GM19351 (cell line): Measurements from ENCODE around the gene DNASE2.
A peak's percentile ranks its signal among the peaks of the same experiment; 100 is the strongest.

ENCODE experiments used
- ATAC-seq: cut with Tn5 transposase; IDR thresholded peaks from one replicate; pipeline ENCODE4 v1.9.1; 2021; ENCODE audit warnings: mild to moderate bottlenecking, moderate library complexity; ENCODE audit not compliant: unreplicated experiment

DNASE2 gene

DNA sequence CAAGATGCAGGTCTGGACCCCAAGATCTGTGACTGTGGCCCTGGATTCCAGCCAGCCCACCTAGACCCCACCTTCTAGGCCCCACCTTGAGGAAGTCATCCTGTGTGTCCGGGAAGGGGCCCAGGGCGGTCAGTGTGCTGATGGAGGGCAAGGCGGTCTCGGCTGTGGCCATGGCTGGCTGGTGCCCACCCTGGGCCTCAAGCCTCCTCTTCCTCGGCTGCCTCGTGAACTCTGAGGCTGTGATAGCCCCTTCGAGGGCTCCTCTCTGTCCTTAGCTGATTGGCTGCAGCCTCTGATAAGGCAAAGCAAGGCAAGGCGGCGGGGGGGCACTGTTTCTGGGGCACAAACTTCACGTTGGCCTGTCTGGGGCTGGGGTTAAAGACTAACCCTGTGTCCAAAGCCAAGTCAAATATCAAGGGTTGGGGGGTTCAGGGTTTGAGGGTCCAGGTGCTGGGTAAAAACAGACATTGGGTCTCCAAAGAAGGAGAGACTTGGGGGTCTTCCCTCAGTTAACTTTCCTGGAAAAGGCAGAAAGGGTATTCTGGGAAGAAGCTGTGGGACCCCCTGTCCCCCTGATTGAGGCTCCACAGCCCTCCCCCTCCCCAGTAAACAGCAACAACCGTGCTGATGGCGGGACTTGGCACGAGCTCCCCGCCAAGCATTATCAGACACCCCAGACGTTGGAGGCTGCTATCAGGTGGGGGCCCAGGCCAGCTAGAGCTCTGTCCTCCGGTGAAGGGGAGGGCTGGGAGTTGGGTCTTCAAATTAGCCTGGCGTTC, 5.9 kb upstream of the DNASE2 start, which contains the start of gene KLF1:
Gene KLF1 (minus strand): TSS at position 233 of the 779 bp plus-strand sequence. CDS start 61 bp downstream, at position 172.
- ATAC-seq = no peak

DNA sequence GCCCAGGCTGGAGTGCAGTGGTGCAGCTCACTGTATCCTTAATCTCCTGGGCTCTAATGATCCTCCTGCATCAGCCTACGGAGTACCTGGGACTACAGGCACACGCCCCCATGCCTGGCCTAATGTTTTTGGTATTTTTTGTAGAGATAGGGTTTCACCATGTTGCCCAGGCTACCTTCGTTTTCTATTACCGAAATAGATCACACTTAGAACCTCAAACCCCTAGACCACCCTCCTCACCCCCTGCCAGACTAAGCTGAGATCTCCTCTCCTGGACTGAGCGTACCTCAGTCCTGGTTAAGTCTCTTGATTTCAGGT, 5.4 kb upstream of the DNASE2 start:
- no peak for ATAC-seq

GRCh38 chr19:12885749-12886650, 4.8 kb upstream of the DNASE2 start:
- ATAC-seq = no peak

GRCh38 chr19:12884926-12885748, 3.9 kb upstream of the DNASE2 start:
- peak; percentile 43 for ATAC-seq

GRCh38 chr19:12884627-12884925, 3.3 kb upstream of the DNASE2 start:
- ATAC-seq = no peak

- ATAC-seq = no peak
Measured at GRCh38 chr19:12884202-12884601, 3.0 kb upstream of the DNASE2 start.

DNA sequence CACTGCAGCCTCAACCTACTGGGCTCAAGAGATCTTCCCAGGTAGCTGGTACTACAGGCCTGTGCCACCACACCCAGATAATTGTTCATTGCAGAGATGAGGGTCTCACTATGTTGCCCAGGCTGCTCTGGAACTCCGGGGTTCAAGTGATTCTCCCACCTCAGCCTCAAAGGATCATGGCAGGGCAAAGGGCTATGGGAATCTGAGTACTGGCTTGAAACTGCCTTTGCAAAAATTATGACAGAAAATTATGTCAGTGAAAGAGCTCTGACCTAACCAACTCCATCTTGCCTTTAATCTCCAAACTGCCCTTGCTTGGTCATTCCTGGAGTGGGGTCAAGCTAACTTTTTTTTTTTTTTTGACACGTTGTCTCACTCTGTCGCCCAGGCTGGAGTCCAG, 1.3 kb upstream of the DNASE2 start:
- ATAC-seq = no peak

- ATAC-seq = no peak
Measured at GRCh38 chr19:12880551-12881171, 588 bp downstream of the DNASE2 start.

GRCh38 chr19:12875086-12875485, 6.2 kb downstream of the DNASE2 start:
- ATAC-seq = no peak

DNA sequence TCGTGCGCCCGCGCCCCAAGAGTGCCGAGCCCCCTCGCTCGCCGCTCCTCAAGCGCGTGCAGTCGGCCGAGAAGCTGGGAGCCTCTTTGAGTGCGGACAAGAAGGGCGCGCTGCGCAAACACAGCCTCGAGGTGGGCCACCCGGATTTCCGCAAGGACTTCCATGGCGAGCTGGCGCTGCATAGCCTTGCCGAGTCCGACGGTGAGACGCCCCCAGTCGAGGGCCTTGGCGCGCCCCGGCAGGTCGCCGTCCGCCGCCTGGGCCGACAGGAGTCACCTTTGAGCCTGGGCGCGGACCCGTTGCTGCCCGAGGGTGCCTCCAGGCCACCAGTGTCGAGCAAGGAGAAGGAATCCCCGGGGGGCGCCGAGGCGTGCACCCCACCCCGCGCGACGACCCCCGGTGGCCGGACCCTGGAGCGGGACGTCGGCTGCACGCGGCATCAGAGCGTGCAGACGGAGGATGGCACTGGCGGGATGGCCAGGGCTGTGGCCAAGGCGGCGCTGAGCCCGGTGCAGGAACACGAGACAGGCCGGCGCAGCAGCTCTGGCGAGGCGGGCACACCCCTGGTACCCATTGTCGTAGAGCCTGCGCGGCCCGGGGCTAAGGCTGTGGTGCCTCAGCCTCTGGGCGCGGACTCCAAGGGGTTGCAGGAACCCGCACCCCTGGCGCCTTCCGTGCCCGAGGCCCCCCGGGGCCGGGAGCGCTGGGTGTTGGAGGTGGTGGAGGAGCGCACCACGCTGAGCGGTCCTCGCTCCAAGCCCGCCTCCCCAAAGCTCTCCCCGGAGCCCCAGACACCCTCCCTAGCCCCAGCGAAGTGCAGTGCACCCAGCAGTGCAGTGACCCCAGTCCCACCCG, 7.1 kb downstream of the DNASE2 start:
- ATAC-seq = no peak

DNA sequence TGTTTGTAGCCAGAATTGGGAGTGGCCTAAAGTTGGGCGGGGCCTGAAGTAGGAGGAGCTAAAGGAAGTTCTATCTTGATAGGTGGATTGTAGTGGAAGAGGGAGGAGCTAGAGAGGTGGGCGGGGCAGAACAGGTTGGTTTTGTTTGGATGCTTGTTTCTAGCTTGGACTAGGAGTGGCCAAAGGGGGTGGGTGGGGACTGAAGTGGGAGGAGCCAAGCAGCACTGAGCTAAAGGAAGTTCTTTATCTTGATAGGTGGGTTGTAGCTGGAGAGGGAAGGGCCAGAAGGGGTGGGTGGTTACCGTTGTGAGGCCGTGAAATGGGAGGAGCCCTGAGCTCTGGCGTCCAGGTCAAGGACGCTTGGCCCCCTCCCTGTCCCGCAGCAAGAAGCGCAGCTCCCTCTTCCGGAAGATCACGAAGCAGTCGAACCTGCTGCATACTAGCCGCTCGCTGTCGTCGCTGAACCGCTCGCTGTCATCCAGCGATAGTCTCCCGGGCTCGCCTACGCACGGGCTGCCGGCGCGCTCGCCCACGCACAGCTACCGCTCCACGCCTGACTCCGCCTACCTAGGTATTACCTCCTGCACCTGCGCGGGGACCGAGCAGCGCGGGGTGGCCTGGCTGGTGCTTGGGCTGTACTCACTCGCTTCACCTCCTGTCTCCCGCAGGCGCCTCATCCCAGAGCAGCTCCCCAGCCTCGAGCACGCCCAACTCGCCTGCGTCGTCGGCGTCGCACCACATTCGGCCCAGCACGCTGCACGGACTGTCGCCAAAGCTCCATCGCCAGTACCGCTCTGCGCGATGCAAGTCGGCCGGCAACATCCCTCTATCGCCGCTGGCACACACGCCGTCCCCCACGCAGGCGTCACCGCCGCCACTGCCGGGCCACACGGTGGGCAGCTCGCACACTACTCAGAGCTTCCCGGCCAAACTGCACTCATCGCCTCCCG, 8.0 kb downstream of the DNASE2 start:
- ATAC-seq = no peak

GRCh38 chr19:12872255-12872654, 9.0 kb downstream of the DNASE2 start:
- ATAC-seq = no peak

DNA sequence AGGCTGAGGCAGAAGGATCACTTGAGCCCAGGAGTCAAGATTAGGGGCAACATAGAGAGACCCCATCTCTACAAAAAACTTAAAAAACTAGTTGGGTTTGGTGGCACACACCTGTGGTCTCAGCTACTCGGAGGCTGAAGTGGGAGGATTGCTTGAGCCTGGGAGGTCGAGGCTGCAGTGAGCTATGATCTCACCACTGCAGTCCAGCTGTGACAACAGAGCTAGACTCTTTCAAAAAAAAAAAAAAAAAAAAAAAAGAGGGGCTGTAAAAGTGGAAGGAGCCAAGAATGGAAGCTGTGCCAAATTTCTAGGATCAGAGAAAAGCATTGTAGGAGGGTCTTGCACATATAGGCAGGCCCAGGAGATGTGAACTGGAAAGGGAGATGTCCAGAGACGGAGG, 9.6 kb downstream of the DNASE2 start:
- ATAC-seq = no peak

GRCh38 chr19:12868540-12869112, 12.6 kb downstream of the DNASE2 start:
- ATAC-seq = no peak

DNA sequence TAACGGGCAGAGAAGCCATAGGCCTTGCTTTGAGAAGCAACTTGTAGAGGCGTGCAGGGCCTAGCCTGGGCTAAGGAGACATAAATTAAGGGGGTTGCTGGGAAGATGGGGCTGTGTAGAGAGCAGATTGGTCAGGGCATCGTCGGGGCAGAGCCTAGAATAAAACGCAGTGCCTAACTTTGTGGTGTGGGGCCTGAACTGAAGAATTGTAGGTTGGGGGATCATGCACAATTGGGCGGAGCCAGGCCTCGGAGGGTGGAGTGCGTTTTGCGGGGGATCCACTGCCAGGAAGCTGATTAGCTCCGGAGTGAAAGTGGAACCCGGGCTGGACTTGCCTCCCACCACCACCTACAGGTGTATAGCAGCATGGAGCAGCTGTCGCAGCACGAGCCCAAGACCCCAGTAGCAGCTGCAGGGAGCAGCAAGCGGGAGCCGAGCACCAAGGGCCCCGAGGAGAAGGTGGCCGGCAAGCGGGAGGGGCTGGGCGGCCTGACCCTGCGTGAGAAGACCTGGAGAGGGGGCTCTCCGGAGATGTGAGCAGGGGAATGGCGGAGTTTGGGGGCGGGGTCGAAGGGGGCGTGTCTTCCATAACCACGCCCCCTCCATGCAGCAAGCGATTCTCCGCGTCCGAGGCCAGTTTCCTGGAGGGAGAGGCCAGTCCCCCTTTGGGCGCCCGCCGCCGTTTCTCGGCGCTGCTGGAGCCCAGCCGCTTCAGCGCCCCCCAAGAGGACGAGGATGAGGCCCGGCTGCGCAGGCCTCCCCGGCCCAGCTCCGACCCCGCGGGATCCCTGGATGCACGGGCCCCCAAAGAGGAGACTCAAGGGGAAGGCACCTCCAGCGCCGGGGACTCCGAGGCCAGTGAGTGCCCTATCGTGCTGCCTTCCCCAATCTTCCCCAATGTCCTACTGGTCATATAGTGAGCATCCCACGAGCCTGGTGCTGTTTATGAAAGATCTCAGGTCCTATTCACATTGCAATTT, 13.8 kb downstream of the DNASE2 start:
- no peak for ATAC-seq

- ATAC-seq = no peak
Measured at GRCh38 chr19:12866416-12867119, 14.7 kb downstream of the DNASE2 start.
